ENCODE measurements around the gene KIAA1210.

KIAA1210 gene

GRCh38 chrX:119093991-119094735 is 33.4 kb downstream of the KIAA1210 start:
- DNase-seq (ENCODE audit: low read depth): no peak

- DNase-seq (ENCODE audit: low read depth): no peak
These were observed 37.0 kb downstream of the KIAA1210 start for GRCh38 chrX:119090627-119091026.

- DNase-seq (ENCODE audit: low read depth): no peak
These were observed 38.0 kb downstream of the KIAA1210 start for GRCh38 chrX:119089619-119090018.

GRCh38 chrX:119087121-119087520 is 40.5 kb downstream of the KIAA1210 start:
- DNase-seq (ENCODE audit: low read depth): no peak

- no peak for DNase-seq (ENCODE audit: low read depth)
These were observed 42.8 kb downstream of the KIAA1210 start for GRCh38 chrX:119084766-119085165.

- no peak for DNase-seq (ENCODE audit: low read depth)
These were observed 45.3 kb downstream of the KIAA1210 start for GRCh38 chrX:119082278-119082677.

- no peak for DNase-seq (ENCODE audit: low read depth)
These were observed 52.2 kb downstream of the KIAA1210 start for GRCh38 chrX:119075270-119076025.

- DNase-seq (ENCODE audit: low read depth): no peak
These were observed 53.7 kb downstream of the KIAA1210 start for GRCh38 chrX:119073911-119074310.

- DNase-seq (ENCODE audit: low read depth): no peak
These were observed 54.3 kb downstream of the KIAA1210 start for GRCh38 chrX:119073200-119073905.

GRCh38 chrX:119072744-119073143 is 54.9 kb downstream of the KIAA1210 start, which contains the start of gene CT47C1:
TSS of gene CT47C1 (plus strand) at chrX:119072993. CDS start at chrX:119073226, 233 bp downstream.
- DNase-seq (ENCODE audit: low read depth): no peak

GRCh38 chrX:119071381-119071780 is 56.2 kb downstream of the KIAA1210 start:
- no peak for DNase-seq (ENCODE audit: low read depth)

- no peak for DNase-seq (ENCODE audit: low read depth)
These were observed 57.9 kb downstream of the KIAA1210 start for GRCh38 chrX:119069762-119070161.

- DNase-seq (ENCODE audit: low read depth): no peak
These were observed 58.5 kb downstream of the KIAA1210 start for GRCh38 chrX:119069128-119069527.

GRCh38 chrX:119067023-119067739 is 60.4 kb downstream of the KIAA1210 start:
- DNase-seq (ENCODE audit: low read depth): no peak

- DNase-seq (ENCODE audit: low read depth): no peak
These were observed 64.2 kb downstream of the KIAA1210 start for GRCh38 chrX:119063428-119063827.

- no peak for DNase-seq (ENCODE audit: low read depth)
These were observed 64.8 kb downstream of the KIAA1210 start for GRCh38 chrX:119062750-119063374.

- DNase-seq (ENCODE audit: low read depth): no peak
These were observed 71.9 kb downstream of the KIAA1210 start for GRCh38 chrX:119055687-119056086.

GRCh38 chrX:119045884-119046283 is 81.7 kb downstream of the KIAA1210 start:
- DNase-seq (ENCODE audit: low read depth): no peak

- DNase-seq (ENCODE audit: low read depth): no peak
These were observed 84.6 kb downstream of the KIAA1210 start for GRCh38 chrX:119042996-119043395.

GRCh38 chrX:119042040-119042439 is 85.6 kb downstream of the KIAA1210 start:
- no peak for DNase-seq (ENCODE audit: low read depth)

- DNase-seq (ENCODE audit: low read depth): no peak
These were observed 86.4 kb downstream of the KIAA1210 start for GRCh38 chrX:119041175-119041574.

- no peak for DNase-seq (ENCODE audit: low read depth)
These were observed 87.2 kb downstream of the KIAA1210 start for GRCh38 chrX:119040432-119040831.
